A204.1 (cell line): ENCODE results near the gene SEC11C.

ENCODE experiments used
- FAIRE-seq: peaks from 2 replicates; lab custom pipeline; 2012; peaks lifted over from hg19 to GRCh38; lab: Jason Lieb, UNC

Gene SEC11C

DNA sequence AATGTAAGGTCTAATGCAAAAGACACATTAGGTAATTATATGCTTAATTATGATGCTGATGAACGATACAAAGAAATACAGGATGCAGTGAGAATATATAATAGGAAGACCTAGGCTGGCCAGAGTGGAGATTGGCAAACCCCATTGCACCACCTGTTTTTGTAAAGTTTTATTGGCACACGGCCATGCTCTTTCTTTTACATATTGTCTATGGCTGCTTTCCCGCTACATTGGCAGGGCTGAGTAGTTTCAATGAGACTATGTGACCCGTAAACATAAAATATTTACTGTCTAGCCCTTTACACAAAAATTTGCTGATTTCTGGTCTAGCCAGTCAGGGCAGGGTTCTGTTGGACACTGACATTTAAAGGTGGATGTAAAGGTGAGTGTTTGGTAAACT is 5.4 kb downstream of the SEC11C start:
- FAIRE-seq = no peak

DNA sequence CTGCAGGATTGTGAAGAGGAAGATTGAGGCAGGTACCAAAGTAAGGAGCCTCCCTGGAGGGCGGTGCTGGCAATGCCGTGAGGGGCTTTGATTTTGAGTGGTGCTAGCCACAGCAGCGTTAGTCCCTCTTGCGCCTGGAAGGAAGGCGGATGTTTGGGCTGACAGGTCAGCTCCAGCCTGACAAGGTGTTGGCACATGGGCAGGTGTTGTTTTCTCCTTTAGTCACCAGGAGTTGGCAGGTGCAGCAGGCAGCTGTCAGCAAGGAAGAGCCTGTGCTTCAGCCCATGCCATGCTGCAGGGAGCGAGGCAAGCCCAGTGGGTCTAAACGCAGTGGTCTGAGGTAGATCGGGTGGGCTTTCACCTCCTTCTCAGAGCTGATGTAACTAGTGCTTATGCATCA is 8.5 kb downstream of the SEC11C start:
- no peak for FAIRE-seq

DNA sequence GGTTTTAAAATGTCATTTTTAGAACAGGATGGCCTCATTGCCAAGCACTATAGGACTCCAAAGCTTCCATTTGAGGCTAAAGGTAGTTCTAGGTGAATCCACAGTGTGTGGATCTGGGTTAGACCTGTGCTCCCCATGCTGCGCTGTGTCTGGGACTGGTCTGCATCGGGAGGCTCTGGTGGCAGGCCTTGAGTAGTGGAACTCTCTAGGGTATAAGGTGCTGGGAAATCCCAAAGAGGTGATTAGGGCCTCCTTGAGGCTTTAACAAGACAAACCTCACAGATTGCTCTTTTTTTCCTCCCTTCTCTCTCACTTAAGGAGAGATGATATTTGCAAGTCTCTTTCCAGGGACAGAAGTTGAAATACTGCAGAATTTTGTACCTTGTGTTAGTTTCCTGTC is 9.3 kb downstream of the SEC11C start:
- no peak for FAIRE-seq

DNA sequence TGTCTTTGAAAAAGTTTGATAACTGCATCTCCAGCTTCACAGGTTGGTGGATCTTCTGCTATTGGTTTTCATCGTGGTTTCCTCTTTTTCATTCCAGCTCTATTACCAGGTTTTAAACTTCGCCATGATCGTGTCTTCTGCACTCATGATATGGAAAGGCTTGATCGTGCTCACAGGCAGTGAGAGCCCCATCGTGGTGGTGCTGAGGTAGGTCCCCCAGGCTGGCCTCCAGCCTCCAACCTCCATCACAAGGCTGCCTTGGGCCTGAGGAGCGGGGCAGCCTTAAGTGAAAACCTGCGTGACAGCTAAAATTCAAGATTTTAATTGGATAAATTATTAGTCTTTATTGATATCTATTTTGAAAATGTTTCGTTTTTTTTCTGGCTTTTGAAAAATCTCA is 9.7 kb downstream of the SEC11C start:
- no peak for FAIRE-seq

DNA sequence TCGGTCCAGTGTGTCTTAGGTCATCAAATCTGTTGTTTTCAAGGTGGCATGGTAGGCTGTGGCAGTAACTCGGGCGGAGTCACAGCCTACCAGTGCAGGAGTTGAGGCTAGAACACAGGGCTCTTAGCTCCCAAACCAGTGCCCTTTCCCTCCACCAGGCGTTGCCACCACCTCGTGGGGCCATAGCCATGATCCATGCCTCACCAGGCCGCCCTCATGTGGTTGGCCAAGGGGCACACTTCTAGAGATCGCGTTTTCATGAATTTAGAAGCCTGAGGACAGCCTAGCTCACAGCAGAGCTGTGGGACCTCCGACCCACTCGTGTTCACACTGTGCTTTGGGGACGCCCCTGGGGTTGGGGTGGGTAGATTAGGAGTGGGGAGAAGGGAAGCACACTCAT is 10.6 kb downstream of the SEC11C start:
- no peak for FAIRE-seq

DNA sequence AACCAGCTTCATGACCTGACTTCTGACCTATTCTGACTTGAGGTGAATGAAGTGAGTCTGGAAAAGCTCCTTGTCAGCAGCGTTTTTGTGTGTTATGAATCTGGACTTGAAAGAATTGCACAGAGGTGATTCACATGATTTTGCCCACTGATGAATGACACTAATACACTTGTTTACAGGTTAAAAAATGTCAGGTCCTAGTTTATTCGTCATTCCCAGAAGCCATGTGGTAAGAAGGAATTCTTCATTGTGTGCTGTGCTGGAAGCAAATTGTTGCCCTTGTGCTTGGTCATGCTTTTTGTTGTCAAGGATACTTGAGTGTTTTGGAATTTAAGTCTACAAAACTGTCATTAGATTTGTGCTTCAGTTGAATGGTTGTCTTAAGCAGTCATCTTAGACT is 15.5 kb downstream of the SEC11C start:
- FAIRE-seq = no peak

DNA sequence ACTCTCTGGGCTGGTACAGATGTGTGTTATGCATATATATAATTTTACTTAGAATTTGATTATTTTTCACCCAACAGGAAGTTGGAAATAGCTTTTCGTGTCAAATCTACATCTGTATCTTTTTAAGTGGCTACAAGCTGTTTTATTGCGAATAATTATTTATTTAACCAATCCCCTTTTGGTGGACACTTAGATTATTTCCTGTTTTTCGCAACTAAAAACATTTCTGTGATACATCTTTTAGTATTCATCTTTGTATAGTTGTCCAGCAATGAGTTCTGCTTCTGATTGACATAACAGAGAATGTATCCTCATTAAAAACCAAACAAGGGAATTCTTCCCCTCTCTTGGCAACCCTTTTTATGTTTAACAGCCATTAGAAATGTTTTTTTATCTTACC is 16.6 kb downstream of the SEC11C start:
- FAIRE-seq = no peak

DNA sequence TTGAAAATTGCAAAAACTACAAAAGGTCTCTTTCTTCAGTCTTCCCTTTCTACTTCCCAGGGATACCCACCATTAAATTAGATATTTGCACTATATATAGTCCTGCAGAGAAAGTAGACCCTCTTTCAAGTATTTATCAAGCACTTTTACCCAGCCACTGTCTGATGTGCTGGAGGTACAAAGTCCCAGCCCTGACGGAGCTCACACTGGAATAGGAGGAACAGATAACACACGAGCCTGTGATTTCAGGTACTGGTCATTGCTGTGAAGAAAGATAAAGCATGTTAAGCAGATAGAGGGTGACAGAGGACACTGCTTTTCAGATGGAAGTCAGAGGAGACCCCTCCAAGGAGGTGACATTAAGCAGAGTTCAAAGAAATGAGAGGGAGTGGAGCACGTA is 19.6 kb downstream of the SEC11C start:
- FAIRE-seq = no peak

DNA sequence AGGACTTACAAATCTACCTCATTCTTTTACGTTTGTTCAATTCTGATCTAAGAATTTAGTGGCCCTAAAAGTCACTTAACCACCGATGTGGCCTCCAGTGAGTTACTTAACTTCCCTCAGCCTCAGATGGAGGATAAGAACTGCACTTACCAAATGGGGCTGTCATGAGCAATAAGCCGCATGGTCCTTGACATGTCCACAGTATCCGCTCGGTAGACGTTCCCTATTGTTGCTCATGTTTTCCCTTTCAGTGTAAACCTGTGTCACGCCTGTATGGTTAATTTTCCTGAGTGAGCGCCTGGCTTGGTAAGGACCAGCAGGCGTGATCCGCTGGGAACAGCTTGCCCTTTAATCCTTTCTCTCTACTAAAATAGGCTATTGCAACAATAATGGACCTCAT is 20.3 kb downstream of the SEC11C start:
- no peak for FAIRE-seq

DNA sequence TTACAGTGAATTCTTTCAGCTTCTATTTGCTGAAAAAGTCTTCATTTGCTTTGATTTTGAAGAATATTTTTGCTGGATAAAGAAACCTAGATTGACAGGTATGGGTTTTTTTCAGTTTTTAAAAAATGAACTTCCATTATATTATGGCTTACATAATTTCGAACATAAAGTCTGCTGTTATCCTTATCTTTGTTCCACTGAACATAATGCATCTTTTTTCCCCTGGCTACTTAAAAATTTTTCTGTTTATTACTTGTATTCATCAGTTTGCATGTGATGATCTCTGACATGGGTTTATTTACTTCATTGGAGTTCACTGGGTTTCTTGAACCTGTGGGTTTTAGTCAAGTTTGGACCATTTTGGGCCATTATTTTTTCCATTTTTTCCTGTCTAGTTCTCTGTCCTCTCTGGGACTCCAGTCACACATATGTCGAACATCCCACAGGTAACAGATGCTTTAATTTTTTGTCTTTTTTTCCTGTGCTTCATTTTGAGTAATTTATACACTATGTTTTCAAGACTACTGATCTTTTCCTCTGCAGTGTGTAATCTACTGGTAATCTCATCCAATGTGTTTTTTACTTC is 33.1 kb downstream of the SEC11C start:
- no peak for FAIRE-seq

DNA sequence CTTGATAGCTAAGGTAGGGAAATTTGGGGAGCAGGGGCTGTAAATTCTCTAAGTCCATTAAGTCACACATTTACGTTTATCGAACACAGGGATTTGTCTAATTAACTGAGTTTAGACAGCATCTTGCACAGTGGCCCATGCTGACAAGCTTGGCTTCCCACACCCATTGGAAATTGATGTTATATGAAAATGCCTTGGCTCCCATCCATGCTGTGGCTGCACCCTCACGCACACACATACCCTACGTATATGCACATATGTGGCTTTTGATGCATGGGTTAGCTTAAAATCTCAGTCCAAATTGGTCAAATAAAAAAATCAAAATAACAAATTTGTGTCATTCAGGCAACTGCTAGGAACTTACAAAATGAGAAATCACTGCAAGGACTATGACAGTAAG is 37.8 kb downstream of the SEC11C start:
- FAIRE-seq = no peak

DNA sequence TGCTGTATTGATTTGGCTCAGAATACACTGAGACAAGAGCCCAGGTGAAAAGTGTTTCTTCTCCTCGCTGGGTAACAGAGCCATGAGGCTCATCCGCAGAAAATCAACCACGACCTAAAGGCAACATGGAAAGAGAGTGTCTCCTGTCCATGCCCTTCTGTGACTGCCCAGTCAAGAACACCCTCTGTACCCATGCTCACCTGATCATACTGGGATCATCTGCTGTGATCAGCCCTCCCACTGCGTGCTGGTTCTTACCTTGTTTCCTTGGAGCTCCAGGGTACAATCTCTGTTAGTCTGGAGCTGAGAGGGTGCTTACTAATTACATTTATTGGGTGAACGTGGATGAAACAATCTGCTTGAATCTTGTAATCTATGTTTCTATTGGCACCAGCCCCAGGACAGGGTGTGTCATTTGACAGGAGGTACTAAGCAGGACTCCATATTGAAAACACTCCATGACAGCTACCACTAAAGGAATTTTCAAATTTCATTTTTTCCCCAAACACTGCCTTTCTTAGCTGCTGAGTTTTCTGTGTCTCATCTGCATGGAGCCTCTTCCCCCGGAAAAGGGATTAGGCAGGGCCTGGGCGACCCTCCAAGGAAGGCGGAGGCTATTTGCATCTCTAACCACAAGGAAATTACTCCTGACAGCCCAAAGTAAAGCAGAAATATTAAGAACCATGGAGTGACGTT is 40.6 kb downstream of the SEC11C start:
- FAIRE-seq = no peak

DNA sequence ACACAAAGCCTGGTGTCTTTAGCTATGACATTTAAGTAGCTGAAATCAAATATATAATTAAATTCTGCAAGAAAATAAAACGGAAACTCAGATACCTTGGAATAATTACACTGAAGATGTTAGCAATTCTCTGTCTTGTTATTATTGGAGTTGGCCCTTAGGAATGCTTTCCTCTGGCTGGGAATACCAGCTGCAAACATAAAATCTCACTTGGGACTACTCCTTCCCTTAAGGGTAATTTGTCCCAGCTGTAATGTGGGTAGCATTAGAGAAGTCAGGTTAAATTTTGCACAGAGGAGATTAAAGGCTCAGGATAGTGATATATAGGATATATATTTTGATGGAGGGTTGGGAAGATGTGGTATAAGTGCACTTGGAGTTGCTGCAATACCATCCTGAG is 43.0 kb downstream of the SEC11C start:
- no peak for FAIRE-seq

DNA sequence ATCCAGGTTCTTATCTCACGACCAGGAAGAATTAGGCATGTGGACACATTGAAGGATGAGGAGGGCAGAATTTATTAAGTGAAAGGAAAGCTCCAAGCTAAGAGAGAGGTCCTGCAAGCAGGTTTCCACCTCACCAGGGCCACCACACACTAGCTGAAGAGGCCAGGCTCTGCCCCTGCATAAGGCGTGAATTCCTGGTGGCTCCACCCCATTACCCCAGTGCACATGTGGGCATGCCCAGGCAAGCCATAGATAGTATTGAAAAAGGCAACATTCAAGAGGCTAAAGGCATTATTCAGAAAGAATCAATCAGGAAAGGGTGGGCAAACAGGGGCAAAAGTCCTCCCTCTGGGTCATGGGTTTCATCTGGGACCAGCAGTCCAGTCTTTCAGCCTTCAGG is 49.3 kb downstream of the SEC11C start:
- no peak for FAIRE-seq

DNA sequence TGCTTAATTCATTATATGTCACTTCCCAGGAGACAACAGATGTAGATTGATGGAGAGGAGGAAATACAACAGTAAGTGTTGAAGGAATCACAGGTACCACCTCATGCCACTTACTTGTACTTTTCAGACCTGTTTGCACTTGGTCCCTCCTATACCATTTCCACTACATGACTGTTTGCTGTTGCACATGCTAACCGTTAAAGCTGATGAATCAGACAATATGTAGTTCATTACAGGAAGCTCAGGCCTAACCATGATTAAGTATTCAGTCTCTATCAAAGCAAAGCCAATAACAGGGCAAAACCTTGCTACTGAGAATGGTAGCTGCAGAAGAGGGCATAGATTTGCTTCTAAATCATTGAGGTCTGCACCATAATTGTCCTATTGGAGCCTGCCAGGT is 50.1 kb downstream of the SEC11C start:
- FAIRE-seq = no peak

DNA sequence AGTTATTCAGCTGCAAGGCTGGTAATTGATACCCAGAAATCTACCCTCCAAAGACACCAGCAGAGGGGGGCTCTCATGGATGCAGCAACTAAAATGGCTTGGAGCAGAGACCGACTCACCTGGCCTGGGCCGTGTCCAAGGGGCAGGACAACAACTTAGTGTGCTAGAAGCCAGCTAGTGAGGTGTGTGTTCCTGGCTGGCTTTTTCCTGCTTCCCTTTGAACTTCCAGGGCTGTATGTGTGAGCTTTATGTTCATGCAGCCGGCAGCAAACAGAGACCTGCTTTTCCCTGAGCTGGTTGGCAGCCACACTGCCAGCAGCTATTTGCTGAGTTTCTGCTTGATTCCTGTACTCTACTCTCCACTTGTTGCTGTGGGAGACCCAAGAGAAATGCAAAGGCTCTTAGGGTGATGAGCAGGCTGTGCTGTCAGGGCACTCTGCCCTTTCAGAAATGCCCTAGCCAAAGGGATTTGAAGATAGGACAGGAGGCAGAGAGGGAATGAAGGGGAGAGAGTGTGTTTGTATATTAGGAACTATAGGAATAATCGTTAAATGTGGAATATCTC is 56.6 kb downstream of the SEC11C start:
- FAIRE-seq = no peak

DNA sequence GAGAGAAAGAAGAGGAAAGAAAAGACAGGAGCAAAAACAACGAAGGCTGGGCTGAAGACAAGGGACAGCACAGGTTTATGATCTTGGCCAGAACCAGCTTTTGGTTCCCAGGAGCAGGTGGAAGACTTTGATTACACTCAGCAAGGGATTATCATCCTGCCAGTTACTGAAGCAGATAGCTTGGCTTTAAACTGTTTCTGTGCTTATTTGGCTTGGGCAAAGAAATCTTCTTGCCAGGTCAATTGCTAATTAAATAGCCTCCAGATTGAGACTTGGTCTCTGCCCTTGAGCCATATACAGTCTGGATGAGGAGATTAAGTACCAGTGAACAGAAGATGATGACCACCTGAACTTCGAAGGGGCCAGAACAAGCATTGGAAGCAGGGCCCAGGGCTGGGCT is 58.0 kb downstream of the SEC11C start:
- FAIRE-seq = no peak

DNA sequence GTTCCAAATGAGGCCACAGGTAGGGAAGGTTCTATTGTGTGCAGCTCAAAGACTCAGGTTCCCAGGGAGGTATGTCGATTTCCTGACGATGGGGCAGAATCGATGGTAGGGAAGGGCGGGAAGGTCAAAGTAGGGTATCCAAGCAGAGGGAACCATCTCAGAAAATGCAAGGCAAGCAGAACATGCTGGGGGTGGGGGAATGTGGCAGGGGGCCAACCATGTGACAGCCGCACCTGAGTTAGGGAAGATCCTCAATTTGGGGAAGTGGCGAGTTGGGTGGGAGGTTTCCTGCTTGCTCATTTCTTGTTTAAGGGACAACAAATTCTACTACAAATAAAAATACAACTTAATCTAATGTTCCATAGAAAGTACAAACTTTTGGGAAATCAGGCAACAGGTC is 58.5 kb downstream of the SEC11C start:
- no peak for FAIRE-seq

DNA sequence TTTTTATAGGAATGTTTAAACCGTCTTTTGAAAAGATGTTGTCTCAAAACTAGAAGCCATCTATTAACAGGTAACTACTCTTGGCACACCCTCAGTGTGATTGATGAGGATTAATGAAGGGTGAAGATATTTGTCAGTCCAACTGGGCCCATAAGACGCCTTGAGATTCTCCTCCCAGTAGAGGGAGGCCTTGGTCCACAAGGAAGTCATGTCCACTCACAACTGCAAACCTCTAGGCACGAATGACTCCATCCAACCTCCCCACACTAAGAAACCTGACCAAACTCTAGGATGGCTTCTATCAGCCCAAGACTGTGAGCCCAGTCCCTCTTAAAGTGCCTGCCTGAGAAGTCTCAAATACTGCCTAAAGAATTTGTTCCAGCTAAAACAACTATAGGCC is 61.1 kb downstream of the SEC11C start:
- FAIRE-seq = no peak

DNA sequence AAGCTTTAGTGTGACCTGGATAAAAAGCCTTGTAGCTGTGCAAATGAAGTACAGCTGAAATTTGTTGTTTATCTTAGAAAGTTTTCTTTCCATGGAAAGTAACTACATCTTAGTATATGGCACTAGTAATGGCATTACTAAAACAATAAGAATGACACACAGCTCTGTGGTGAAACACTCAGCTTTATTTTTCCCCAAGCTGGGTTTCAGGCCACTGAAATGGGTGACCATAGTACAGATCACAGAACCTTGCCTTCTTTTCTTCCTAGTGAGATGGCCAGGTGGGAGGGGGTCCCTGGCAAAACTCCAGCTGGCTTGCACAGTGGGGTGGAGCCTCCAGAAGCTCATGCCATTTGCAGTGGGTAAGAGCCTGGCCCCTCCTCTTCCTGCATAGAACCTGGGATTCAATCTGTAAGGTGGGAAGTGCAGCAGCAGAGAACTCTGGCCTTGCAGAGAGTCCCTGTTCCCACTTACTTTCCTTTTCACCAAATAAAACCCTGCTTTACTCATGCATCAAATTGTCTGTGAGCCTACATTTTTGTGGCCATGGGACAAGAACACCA is 62.7 kb downstream of the SEC11C start:
- no peak for FAIRE-seq

DNA sequence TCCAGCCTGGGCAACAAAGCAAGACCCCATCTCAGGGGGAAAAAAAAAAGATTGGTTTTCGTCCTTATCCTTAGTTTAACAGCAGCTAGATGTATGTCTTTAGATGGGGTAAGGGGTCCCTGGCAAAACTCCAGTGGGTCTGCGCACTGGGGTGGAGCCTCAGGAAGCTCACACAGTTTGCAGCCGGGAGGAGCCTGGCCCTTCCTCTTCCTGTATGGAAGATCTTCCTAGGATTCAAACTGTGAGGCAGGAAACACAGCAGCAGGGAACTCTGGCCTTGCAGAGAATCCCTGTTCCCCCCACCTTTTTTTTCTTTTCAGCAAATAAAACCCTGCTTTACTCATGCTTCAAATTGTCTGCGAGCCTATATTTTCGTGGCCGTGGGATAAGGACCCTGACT is 67.8 kb downstream of the SEC11C start:
- FAIRE-seq = no peak
